Activated naive CD4-positive, alpha-beta T cell treated with anti-CD3 and anti-CD28 coated beads, Interleukin-2, amount 50 U/mL, for 72 hours (primary cell): ENCODE data around the gene PANK1. TPM values are rescaled to one million over a fixed set of nuclear protein-coding genes. Genes with fewer than 3 reads are reported as not detected.

ENCODE experiments used
- ATAC-seq, 2 donors: fragments of 150-1000 bp; cut with Tn5 transposase; 2 replicates each; pipeline ENCODE4 v1.10.0; 2021; ENCODE audit warnings: mild to moderate bottlenecking in 2 of 2, moderate library complexity in 2 of 2
- DNase-seq, 2 donors: peaks; one replicate each; pipeline ENCODE4 v3.0.0; 2021 to 2022; ENCODE audit warnings: low spot score in 2 of 2
- H3K27ac Mint-ChIP-seq, 2 donors: one replicate each; pipeline ENCODE4 v1.8.0; 2022; ENCODE audit warnings: mild to moderate bottlenecking in 2 of 2, mixed read lengths in 2 of 2
- H3K36me3 Mint-ChIP-seq, 2 donors: one replicate each; pipeline ENCODE4 v1.8.0; 2022; ENCODE audit warnings: mixed read lengths in 2 of 2
- H3K9me3 Mint-ChIP-seq, 2 donors: one replicate each; pipeline ENCODE4 v1.8.0; 2022; ENCODE audit warnings: mixed read lengths in 2 of 2
- total RNA-seq, 2 donors: library from RNA; stranded (reverse); gene quantifications; one replicate each; pipeline ENCODE4 v1.2.3, GENCODE V29; 2022

PANK1 gene
- total RNA-seq: 1 to 10 TPM; 4.0 to 4.4 TPM

DNA sequence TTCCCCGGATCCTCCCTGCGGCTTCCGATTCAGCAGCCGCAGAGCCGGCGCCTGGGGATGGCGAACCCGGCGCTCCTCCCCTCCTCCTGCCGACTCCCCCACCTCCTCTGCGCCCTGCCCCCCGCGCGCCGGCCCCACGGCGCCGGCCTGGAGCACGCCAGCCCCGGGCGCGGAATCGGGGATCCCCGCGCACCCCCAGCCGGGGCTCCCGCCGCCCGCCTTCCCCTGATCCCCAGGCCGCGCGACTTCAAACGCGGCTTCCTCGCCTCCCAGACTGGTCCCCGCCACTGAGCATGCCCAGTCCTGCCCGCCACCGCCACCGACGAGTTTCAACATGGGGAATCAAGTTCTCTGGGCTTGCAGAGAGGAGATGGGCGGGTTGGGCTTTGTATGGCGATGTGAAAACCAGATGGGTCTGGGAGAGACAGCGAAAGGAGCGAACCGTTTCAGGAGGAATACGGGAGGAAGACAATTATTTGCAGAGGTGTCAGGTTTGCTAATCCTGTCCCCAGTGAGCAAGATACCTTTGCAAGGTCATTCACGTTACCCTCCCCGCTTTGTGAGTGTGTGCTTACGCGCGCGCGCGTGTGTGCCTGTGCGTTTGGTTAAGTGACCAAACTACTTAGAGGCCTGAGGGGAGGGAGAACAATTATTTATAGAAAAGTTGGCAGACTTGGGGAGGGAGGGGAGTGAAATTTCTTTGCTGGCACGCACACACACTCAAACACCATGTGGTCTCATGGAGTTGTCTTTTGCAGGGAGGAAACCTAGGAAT, at the start of gene PANK1:
TSS of gene PANK1 (minus strand) at position 276 of the 775 bp plus-strand sequence. CDS start 351 bp downstream, outside the sequence.
- ATAC-seq: peak; percentile 65
- no peaks in the 10 kb centered on the region for H3K9me3 Mint-ChIP-seq
- H3K36me3 Mint-ChIP-seq: peaks cover 0 to 7% of the 10 kb centered on the region in 2 donors
- DNase-seq: peak; percentile 77 to 82
- peak within 1 kb of the TSS in 1 of 2 donors; percentile 44 for H3K27ac Mint-ChIP-seq

DNA sequence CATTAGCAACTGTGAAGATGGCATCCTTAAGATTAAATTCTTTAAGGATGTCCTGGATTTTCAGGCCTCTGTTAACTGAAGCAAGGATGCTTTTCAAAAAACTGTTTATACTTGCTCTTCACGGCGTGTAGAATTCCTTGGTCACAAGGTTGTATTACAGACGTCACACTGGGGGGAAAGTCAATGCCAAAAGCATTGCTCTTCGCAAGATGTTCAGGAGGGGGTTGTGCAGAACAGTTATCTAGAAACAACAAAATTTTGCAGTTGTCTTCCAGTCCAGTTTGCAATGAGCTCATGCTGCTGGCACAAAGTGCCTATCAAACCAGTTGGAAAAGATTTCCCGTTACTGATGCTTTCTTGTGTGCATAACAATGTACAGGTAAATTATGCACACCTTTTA, 48.1 kb upstream of the PANK1 start:
- DNase-seq: no peak
- no peak overlapping the region for H3K27ac Mint-ChIP-seq
- ATAC-seq: no peak
- H3K36me3 Mint-ChIP-seq: peaks cover 0 to 6% of the 10 kb centered on the region in 2 donors
- H3K9me3 Mint-ChIP-seq: no peaks in the 10 kb centered on the region

DNA sequence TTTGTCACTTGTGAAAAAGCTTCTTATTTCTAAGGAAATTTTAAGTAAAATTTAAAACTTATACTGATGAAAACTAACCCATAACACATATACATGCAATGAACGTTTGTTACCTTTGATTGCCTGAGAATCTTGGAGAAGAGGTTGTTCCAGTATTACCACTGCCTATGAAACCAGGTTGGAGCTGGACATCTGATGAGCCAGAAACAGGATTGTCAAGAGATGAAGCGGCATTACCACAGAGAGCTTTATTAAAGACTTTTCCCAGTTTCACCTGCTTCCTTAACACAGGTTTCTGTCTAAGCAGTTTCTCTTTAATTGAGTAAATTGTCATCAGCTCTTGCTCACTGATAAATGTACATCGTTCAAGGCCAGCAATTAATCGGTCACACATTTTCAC, 47.4 kb upstream of the PANK1 start:
- Mint-ChIP-seq H3K9me3 (no peaks in the 10 kb centered on the region), H3K27ac (no peak overlapping the region), H3K36me3 (peaks cover 0 to 6% of the 10 kb centered on the region in 2 donors)
- ATAC-seq (no peak), DNase-seq (no peak)

GRCh38 chr10:89690027-89690426, 45.0 kb upstream of the PANK1 start:
- Mint-ChIP-seq H3K27ac (no peak overlapping the region), H3K9me3 (no peaks in the 10 kb centered on the region), H3K36me3 (peaks cover 0 to 6% of the 10 kb centered on the region in 2 donors)
- DNase-seq (no peak), ATAC-seq (no peak)

DNA sequence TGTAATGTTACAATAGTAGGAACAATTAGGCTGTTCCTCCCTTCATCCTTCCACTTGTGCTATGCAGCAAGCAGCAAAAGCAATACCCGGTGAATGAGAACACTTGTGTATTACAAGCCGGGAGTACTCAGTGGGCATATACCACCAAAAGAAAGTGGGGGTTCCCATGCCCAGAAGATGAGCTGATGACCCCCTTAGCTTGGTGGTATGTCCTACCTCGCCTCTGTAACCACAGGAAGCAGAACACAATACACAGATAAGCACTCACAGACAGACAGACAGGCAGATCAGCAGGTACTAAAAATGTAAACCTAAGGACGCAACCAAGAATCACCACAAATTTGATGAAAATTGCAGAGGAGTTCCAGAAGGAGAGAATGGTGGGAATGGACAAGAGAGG, 40.9 kb upstream of the PANK1 start:
- DNase-seq (no peak), ATAC-seq (no peak)
- H3K36me3 Mint-ChIP-seq: no peaks in the 10 kb centered on the region
- H3K9me3 Mint-ChIP-seq: no peaks in the 10 kb centered on the region
- H3K27ac Mint-ChIP-seq: no peak overlapping the region

DNA sequence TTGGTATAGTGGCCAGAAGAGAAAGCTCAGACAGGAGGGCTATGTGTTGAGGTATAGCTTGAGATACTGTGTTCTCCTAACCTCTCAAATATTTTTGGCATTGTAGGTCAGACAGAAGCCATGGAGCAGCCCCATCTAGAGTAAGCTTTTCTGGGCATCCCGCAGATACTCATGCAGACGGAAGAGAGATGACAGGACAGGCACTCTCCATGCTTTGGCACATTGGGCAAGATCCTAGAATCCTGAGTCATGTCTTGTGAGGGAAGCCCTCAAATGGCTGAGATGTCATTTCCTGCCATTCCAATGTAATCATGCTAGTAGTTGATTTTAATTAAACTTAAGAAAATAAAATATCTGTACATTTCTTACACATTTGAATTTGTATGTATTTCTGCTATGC, 39.6 kb upstream of the PANK1 start:
- DNase-seq: no peak
- H3K9me3 Mint-ChIP-seq: no peaks in the 10 kb centered on the region
- ATAC-seq: no peak
- H3K36me3 Mint-ChIP-seq: no peaks in the 10 kb centered on the region
- no peak overlapping the region for H3K27ac Mint-ChIP-seq

GRCh38 chr10:89683883-89684282, 38.8 kb upstream of the PANK1 start:
- no peaks in the 10 kb centered on the region for H3K9me3 Mint-ChIP-seq
- ATAC-seq: no peak
- no peak overlapping the region for H3K27ac Mint-ChIP-seq
- no peaks in the 10 kb centered on the region for H3K36me3 Mint-ChIP-seq
- no peak for DNase-seq

- ATAC-seq (peak in 1 of 2 donors; percentile 40), DNase-seq (no peak)
- Mint-ChIP-seq H3K36me3 (no peaks in the 10 kb centered on the region), H3K9me3 (no peaks in the 10 kb centered on the region), H3K27ac (no peak overlapping the region)
Observed at GRCh38 chr10:89679986-89680385, 34.9 kb upstream of the PANK1 start.

GRCh38 chr10:89677341-89677740, 32.3 kb upstream of the PANK1 start:
- Mint-ChIP-seq H3K27ac (no peak overlapping the region), H3K9me3 (no peaks in the 10 kb centered on the region), H3K36me3 (no peaks in the 10 kb centered on the region)
- ATAC-seq (no peak), DNase-seq (no peak)

- ATAC-seq (no peak), DNase-seq (no peak)
- Mint-ChIP-seq H3K36me3 (no peaks in the 10 kb centered on the region), H3K9me3 (no peaks in the 10 kb centered on the region), H3K27ac (no peak overlapping the region)
Observed at GRCh38 chr10:89670926-89671325, 25.9 kb upstream of the PANK1 start.

DNA sequence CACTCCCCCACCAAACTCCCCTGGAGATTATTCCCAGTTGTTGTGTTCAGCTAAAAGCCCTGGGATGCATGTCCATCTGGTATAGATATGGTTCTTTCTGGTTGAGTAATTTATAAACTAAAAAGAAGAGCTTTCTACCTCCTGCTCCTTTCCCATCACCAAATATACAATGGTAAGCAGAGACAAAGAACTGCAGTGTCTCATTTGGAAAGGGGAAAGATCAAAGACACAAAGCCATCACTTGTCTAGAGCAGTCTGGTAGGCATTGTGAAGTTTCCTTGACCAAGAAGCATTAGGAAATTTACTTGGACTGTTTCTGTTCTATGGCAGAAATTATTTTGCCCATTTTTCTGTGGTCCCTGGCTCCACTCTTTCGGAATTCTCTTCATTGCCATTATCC, 24.9 kb upstream of the PANK1 start:
- DNase-seq: no peak
- H3K36me3 Mint-ChIP-seq: no peaks in the 10 kb centered on the region
- no peaks in the 10 kb centered on the region for H3K9me3 Mint-ChIP-seq
- no peak for ATAC-seq
- no peak overlapping the region for H3K27ac Mint-ChIP-seq

- Mint-ChIP-seq H3K36me3 (no peaks in the 10 kb centered on the region), H3K9me3 (no peaks in the 10 kb centered on the region), H3K27ac (no peak overlapping the region)
- ATAC-seq (no peak), DNase-seq (no peak)
Observed at GRCh38 chr10:89668386-89669071, 23.5 kb upstream of the PANK1 start.

DNA sequence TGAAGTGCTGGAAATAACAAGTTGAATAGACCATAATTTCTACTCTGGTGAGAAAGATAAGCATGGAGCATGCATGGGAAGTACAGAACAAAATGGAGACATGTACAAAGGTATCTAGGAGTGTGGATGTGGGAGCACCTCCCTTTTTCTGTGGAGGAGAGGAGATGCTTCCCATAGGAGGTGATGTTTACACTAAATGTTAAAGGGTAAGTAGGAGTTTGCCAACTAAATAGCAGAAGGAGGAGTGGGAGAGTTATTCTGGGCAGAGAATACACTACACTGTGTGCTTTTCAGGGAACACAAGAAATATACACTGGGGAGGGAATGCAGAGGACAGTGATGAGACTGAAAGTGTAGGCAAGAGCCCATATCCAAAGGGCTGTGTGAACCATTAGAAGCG, 21.1 kb upstream of the PANK1 start:
- ATAC-seq: no peak
- Mint-ChIP-seq H3K27ac (no peak overlapping the region), H3K9me3 (no peaks in the 10 kb centered on the region), H3K36me3 (no peaks in the 10 kb centered on the region)
- no peak for DNase-seq

GRCh38 chr10:89665302-89665701, 20.3 kb upstream of the PANK1 start:
- DNase-seq: no peak
- ATAC-seq: no peak
- H3K36me3 Mint-ChIP-seq: no peaks in the 10 kb centered on the region
- H3K9me3 Mint-ChIP-seq: no peaks in the 10 kb centered on the region
- H3K27ac Mint-ChIP-seq: no peak overlapping the region

DNA sequence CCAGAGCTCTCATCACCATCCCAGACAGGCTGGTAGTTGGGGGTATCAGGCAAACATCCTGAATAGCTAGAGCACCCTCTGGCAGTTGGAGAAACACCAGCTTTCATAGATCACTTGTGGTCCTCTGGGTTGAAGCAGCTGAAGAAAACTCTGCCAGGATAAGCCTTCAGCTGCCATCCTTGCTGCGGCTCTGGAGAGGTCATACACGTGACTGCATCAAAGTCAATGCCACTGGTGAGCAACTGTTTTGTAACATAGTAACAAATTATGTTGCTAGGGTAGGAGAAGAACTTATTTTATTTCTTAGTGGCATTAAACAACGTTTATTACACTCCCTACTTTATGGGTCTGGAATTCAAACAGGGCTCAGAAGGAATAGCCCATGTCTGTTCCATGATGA, 19.2 kb upstream of the PANK1 start:
- Mint-ChIP-seq H3K36me3 (no peaks in the 10 kb centered on the region), H3K9me3 (no peaks in the 10 kb centered on the region), H3K27ac (no peak overlapping the region)
- ATAC-seq (no peak), DNase-seq (no peak)

GRCh38 chr10:89663144-89663543, 18.1 kb upstream of the PANK1 start:
- Mint-ChIP-seq H3K36me3 (no peaks in the 10 kb centered on the region), H3K9me3 (no peaks in the 10 kb centered on the region), H3K27ac (no peak overlapping the region)
- ATAC-seq (no peak), DNase-seq (no peak)

- DNase-seq: no peak
- H3K9me3 Mint-ChIP-seq: no peaks in the 10 kb centered on the region
- no peak for ATAC-seq
- no peaks in the 10 kb centered on the region for H3K36me3 Mint-ChIP-seq
- no peak overlapping the region for H3K27ac Mint-ChIP-seq
Observed at GRCh38 chr10:89662596-89662995, 17.6 kb upstream of the PANK1 start.
